ENCODE measurements around the gene DDA1.
"Not testable (repeated sequence)": the region's sequence is repeated elsewhere in the genome, so short reads cannot be mapped to it uniquely, and the experiment has no call there.

Gene DDA1

DNA sequence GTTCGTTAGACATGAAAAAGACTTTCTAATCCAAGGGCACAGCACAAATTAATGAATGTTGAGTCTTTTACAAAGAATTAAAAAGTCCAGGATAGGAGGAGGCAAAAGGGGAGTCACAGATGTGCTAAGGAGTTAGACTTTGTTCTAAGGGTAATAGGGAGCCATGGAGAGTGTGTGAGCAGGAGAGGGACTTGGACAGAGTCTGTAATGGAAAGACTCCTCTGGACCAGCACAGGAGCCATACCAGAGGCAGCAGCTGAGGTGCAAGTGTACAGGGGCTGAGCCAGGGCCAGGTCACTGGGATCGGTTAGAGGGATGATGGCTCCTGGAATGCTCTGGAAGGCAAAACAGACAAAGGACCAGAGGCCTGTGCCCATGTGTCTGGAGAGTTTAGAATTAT lies 38.5 kb downstream of the DDA1 start:
- no peak for DNase-seq

DNA sequence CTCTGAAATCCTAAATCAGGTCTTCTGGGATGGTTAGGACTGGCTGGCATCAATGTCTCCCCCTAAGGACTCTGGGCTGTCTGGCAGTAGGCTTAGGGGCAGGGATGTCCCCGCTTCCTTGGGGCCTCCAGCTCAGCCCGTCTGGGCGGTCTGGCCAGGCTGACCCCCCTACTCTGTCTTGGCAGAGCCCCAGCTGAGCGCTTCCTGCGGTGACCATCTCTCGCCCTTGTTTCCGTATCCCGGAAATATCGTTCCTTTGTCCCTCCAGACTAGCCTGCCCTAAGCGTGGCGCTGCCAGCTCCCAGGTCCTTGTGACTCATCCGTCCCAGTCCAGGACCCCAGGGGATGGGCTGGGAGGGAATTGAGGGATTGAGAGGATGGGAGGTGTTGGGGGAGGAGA lies 39.3 kb downstream of the DDA1 start:
- no peak for DNase-seq

GRCh38 chr19:17351815-17352435 lies 42.6 kb downstream of the DDA1 start:
- no peak for DNase-seq

GRCh38 chr19:17352608-17353280 lies 43.4 kb downstream of the DDA1 start:
- no peak for DNase-seq

DNA sequence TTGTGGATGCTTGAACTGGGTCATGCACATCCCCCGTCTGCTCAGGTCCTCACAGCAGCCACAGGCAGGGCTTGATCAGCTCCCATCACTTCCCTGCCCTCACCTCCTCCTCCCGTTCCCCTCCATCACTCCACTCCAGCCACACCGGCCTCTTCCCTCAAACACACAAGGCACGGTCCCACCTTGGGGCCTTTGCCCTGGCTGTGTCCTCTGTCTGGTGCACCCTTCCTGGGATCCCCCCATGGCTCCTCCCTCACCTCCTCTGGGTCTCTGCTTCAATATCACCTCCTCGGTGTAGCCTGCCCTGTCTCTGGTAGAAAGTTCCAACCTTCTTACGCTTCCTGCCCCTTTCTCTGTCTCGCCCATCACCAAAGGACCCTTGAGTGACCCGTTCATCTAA lies 44.0 kb downstream of the DDA1 start:
- no peak for DNase-seq

DNA sequence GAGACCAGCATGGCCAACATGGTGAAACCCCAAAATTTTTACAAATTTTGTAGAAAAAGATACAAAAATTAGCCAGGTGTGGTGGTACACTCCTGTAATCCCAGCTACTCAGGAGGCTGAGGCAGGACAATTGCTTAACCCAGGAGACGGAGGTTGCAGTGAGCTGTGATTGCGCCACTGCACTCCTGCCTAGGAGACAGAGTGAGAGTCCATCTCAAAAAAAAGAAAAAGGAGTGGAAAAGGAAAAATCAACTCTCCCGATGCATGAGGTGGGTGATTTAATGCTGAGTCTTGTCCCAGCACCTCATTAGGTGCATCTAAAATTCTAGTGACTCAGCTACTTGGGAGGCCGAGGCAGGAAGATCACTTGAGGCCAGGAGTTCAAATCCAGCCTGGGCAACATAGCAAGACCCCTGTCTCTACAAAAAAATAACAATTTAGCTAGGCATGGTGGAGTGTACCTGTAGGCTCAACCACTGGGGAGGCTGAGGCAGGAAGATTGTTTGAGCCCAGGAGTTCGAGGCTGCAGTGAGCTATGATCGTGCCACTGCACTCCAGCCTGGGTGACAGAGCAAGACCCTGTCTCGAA lies 47.8 kb downstream of the DDA1 start:
- DNase-seq: no peak

GRCh38 chr19:17357724-17358123 lies 48.4 kb downstream of the DDA1 start:
- no peak for DNase-seq

DNA sequence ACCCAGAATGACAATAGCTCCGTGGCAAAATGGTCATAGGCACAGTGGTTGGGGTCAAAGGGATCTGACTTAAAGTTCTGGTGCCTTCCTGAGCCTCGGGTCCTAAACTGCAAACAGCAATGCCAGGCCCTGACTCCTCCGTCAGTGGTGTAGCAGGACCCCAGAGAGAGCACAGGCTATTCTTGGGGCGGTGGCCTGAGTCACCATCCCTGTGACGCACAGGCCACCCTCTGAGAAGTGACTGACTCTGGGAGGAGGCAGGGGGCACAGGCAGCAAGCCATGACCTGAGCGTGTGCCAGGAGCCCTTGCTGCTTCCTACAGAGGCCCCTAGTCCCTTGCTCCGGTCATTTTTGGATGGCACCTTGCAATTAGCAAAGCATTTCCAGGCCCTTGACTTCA lies 49.0 kb downstream of the DDA1 start:
- no peak for DNase-seq

DNA sequence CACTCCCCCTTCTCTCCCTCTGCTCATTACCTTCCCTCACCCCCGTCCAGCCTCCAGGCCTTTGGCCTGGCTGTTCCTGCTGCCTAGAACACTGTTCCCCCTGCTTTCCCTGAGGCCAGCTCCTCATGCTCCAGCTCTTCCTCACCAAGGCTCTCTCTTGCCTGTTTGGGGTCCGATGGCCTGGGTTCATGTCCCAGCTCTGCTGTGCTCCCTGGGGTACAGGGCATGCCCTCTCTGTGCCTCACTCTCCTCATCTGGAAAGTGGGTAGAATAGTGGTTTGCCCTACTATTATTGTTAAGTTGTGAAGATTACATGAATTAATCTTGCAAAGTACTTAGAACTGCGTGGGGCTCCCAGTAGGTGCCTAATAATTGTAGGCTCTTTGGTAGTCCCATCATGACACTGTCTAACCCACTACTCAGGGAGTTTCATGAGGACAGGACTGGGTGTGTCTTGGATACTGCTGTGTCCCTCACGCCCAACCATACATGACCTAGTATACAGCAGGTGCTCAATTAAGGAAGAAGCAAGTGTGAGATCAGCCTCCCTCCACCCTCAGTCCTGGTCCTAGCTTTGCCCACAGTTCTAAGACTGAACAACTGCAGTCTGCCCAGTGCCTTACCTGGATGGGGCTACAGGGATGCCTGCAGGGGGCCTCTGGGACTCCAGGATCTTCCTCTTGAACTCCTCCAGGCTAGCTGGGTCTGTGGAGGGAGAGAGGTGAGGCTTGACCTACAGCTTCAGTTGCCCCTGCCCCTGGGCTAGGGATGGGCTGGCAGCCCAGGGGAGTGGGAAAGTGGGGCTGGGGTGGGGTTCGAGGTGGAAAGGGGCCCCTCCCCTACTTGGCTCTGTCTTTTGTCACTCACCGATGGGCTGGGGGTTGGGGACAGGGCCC lies 50.8 kb downstream of the DDA1 start:
- DNase-seq: no peak

DNA sequence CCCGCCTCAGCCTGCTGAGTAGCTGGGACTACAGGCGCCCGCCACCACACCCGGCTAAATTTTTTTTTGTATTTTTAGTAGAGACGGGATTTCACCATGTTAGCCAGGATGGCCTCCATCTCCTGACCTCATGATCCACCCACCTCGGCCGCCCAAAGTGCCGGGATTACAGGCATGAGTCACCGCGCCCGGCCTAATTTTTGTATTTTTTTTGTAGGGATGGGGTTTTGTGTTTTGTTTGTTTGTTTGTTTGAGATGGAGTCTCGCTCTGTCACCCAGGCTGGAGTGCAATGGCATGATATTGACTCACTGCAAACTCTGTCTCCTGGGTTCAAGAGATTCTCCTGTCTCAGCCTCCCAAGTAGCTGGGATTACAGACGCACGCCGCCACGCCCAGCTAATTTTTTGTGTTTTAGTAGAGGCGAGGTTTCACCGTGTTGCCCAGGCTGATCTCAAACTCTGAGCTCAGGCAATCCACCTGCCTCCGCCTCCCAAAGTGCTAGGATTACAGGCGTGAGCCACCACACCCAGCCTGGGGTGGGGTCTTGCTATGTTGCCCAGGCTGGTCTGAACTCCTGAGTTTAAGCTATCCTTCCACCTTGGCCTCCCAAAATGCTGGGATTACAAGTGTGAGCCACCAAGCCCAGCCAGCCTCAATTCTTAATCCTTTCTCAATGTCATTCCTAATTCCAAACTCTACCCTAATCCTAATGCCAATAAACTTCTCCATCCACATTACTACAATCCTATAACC lies 54.7 kb downstream of the DDA1 start:
- DNase-seq: not testable (repeated sequence)

GRCh38 chr19:17365361-17365760 lies 56.0 kb downstream of the DDA1 start:
- DNase-seq: no peak

GRCh38 chr19:17370026-17370587 lies 60.7 kb downstream of the DDA1 start:
- no peak for DNase-seq

All from T-helper 1 cell (primary cell).